Aorta (tissue), 5 donors: ENCODE results near the gene FAM3D. TPM values are rescaled to one million over a fixed set of nuclear protein-coding genes. Genes with fewer than 3 reads are reported as not detected.

ENCODE experiments used
- ATAC-seq: fragments of 200-7000 bp; cut with Tn5 transposase; one replicate; pipeline ENCODE4 v1.9.1; 2022; ENCODE audit warnings: moderate library complexity; ENCODE audit not compliant: low FRiP score
- DNase-seq, 2 donors: peaks; one replicate each; pipeline ENCODE4 v3.0.0-alpha.2; 2020
- H3K27ac ChIP-seq, 2 donors: one replicate each; pipeline ENCODE4 v1.5.1; 2013; ENCODE audit warnings: low read length in 2 of 2, mild to moderate bottlenecking in 2 of 2, moderate library complexity in 2 of 2, control low read depth in 1 of 2, inconsistent platforms in 1 of 2, low read depth in 1 of 2
- H3K27me3 ChIP-seq, 2 donors: one replicate each; pipeline ENCODE4 v1.6.1; 2013; ENCODE audit warnings: control low read depth in 1 of 2, low read length in 1 of 2, mild to moderate bottlenecking in 1 of 2, moderate library complexity in 1 of 2; ENCODE audit not compliant: insufficient read depth in 2 of 2, control insufficient read depth in 1 of 2
- H3K36me3 ChIP-seq, 2 donors: one replicate each; pipeline ENCODE4 v1.6.1; 2013; ENCODE audit warnings: control low read depth in 1 of 2, low read length in 1 of 2, mild to moderate bottlenecking in 1 of 2; ENCODE audit not compliant: insufficient read depth in 2 of 2, control insufficient read depth in 1 of 2
- H3K4me1 ChIP-seq, 2 donors: one replicate each; pipeline ENCODE4 v1.6.1; 2013; ENCODE audit warnings: low read length in 2 of 2, control low read depth in 1 of 2, mild to moderate bottlenecking in 1 of 2, moderate library complexity in 1 of 2; ENCODE audit not compliant: insufficient read depth in 2 of 2, control insufficient read depth in 1 of 2
- H3K4me3 ChIP-seq, 2 donors: one replicate each; pipeline ENCODE4 v1.5.1; 2013; ENCODE audit warnings: low read length in 2 of 2, control low read depth in 1 of 2, mild to moderate bottlenecking in 1 of 2
- H3K9me3 ChIP-seq: one replicate; pipeline ENCODE4 v1.6.1; 2013; ENCODE audit warnings: mild to moderate bottlenecking, low read length; ENCODE audit not compliant: control insufficient read depth
- WGBS, 2 donors: extraction: QIAGEN DNeasy Blood & Tissue Kit; methylation state at CpG; one replicate each; pipeline ENCODE4 v1.1.7; 2013; 5-methylcytosine and 5-hydroxymethylcytosine counted together
- intact Hi-C, 2 donors: fragments of 100-400 bp; cut with DNase I; formaldehyde crosslinking; loops; one replicate each; pipeline versions ENCODE4 v1.14.2 to v1.15.0; 2022
- polyA plus RNA-seq, 2 donors: library from polyadenylated mRNA; stranded (reverse); fragments of 200-250 nt; gene quantifications; one replicate each; pipeline ENCODE4 v1.2.3, GENCODE V29; 2013
- total RNA-seq, 2 donors: library from RNA; stranded (reverse); fragmentation: NEBNext Ultra II Directional; extraction: Animal tissue kit (Norgen Biotek cat#: 25700); gene quantifications; one replicate each; pipeline ENCODE4 v1.2.1, GENCODE V29; 2021
- donor health status: healthy with polysubstance abuse.
- donor health status: Bipolar disorder and iron deficiency.
- donor health status: DM: no; HTN: no; CAD: no.
- donor health status: DM: no; HTN: no; CAD: no.
- donor health status: DM: yes; HTN: yes; CAD: no.

FAM3D gene
- total and polyA plus RNA-seq, 4 donors: 0.54 to 8.8 TPM; not detected in 2

GRCh38 chr3:58591517-58592510 is 74.8 kb downstream of the FAM3D start:
- 64 to 72% methylated on average over 6 of the region's 6 CpGs for WGBS, 2 donors
- no peak for DNase-seq
- H3K4me1 ChIP-seq: no peaks in the 10 kb centered on the region
- H3K4me3 ChIP-seq: no peak overlapping the region
- no peak overlapping the region for H3K27ac ChIP-seq
- no peaks in the 10 kb centered on the region for H3K36me3 ChIP-seq
- H3K27me3 ChIP-seq: no peaks in the 10 kb centered on the region
- H3K9me3 ChIP-seq: no peaks in the 10 kb centered on the region
- intact Hi-C loops: no loop called here
- no peak for ATAC-seq

GRCh38 chr3:58588030-58588614 is 78.5 kb downstream of the FAM3D start:
- no peaks in the 10 kb centered on the region for H3K4me1 ChIP-seq
- DNase-seq (no peak), ATAC-seq (no peak)
- H3K4me3 ChIP-seq: no peak overlapping the region
- intact Hi-C loops: loop anchor here in 1 of 2 donors (5.0 kb wide), 1 partner anchor 39 kb away; no protein-coding TSS in a partner anchor
- no peaks in the 10 kb centered on the region for H3K36me3 ChIP-seq
- no peaks in the 10 kb centered on the region for H3K9me3 ChIP-seq
- no peaks in the 10 kb centered on the region for H3K27me3 ChIP-seq
- H3K27ac ChIP-seq: no peak overlapping the region
- WGBS, 2 donors: 24 to 29% methylated on average over 3 of the region's 3 CpGs

GRCh38 chr3:58586776-58587192 is 79.8 kb downstream of the FAM3D start:
- Histone ChIP-seq H3K4me1 (no peaks in the 10 kb centered on the region), H3K36me3 (no peaks in the 10 kb centered on the region), H3K4me3 (no peak overlapping the region), H3K27ac (no peak overlapping the region), H3K27me3 (no peaks in the 10 kb centered on the region), H3K9me3 (no peaks in the 10 kb centered on the region)
- no peak for DNase-seq
- 3 to 5% methylated on average over 33 to 44 of the region's 44 CpGs for WGBS, 2 donors
- intact Hi-C loops: loop anchor here in 1 of 2 donors (5.0 kb wide), 1 partner anchor 41 kb away; no protein-coding TSS in a partner anchor
- ATAC-seq: peak; percentile 9

DNA sequence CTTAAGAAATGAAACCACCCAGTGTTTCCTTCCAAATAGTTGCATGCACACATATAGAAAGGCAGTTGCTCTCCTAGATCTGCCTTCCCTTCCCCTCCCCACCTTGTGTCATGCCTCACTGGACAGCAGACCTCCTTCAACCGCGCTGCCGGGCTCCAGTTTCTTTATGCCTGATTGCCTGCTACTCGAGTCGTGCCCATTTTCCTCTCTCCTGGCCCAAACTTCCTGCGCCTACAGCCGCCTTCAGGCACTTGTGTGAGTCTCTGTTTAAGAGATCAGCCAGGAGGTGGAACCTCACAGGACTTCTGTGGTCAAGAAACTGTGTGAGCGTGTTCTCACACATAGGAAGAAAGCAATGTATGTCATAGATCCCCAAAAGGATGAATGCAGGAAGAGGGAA is 80.6 kb downstream of the FAM3D start:
- no peaks in the 10 kb centered on the region for H3K36me3 ChIP-seq
- H3K27me3 ChIP-seq: no peaks in the 10 kb centered on the region
- H3K9me3 ChIP-seq: no peaks in the 10 kb centered on the region
- peak overlapping the region; percentile 13 to 32 for H3K4me3 ChIP-seq
- H3K4me1 ChIP-seq: no peaks in the 10 kb centered on the region
- ATAC-seq: no peak
- 36% methylated on average over 8 of the region's 8 CpGs for WGBS, 2 donors
- intact Hi-C loops: loop anchor here in 1 of 2 donors (5.0 kb wide), 1 partner anchor 41 kb away; no protein-coding TSS in a partner anchor
- no peak for DNase-seq
- no peak overlapping the region for H3K27ac ChIP-seq

- H3K27ac ChIP-seq: no peak overlapping the region
- ATAC-seq (peak; percentile 93), DNase-seq (peak; percentile 90 to 95)
- 2 to 3% methylated on average over 46 of the region's 46 CpGs for WGBS, 2 donors
- no peaks in the 10 kb centered on the region for H3K4me1 ChIP-seq
- H3K27me3 ChIP-seq: no peaks in the 10 kb centered on the region
- no peaks in the 10 kb centered on the region for H3K36me3 ChIP-seq
- no peaks in the 10 kb centered on the region for H3K9me3 ChIP-seq
- intact Hi-C loops: loop anchor here in 1 of 2 donors (5.0 kb wide), 1 partner anchor 42 kb away; no protein-coding TSS in a partner anchor
- H3K4me3 ChIP-seq: peak overlapping the region; percentile 32 to 38
These were observed 81.4 kb downstream of the FAM3D start for GRCh38 chr3:58585005-58585786.

GRCh38 chr3:58584690-58585004 is 81.9 kb downstream of the FAM3D start:
- WGBS, 2 donors: 36 to 41% methylated on average over 10 of the region's 10 CpGs
- no peaks in the 10 kb centered on the region for H3K36me3 ChIP-seq
- H3K27me3 ChIP-seq: no peaks in the 10 kb centered on the region
- no peaks in the 10 kb centered on the region for H3K9me3 ChIP-seq
- DNase-seq: no peak
- ATAC-seq: peak; percentile 2
- no peaks in the 10 kb centered on the region for H3K4me1 ChIP-seq
- intact Hi-C loops: loop anchor here in 1 of 2 donors (5.0 kb wide), 1 partner anchor 43 kb away; no protein-coding TSS in a partner anchor
- no peak overlapping the region for H3K27ac ChIP-seq
- H3K4me3 ChIP-seq: peak overlapping the region; percentile 32 to 38

Other genes starting within 250 kb of the FAM3D start
- gene PDHB, start 232.9 kb downstream of the FAM3D start, total RNA-seq: 10 to 100 TPM; 49.0 to 49.9 TPM
- 10 to 100 TPM; 68.4 to 72.7 TPM for gene PDHB, start 232.9 kb downstream of the FAM3D start, polyA plus RNA-seq
- 10 to 100 TPM in 1 of 2 donors, 1 to 10 TPM in 1; 7.9 to 12.8 TPM for gene KCTD6, start 174.7 kb downstream of the FAM3D start, total RNA-seq
- gene KCTD6, start 174.7 kb downstream of the FAM3D start, polyA plus RNA-seq: 10 to 100 TPM in 1 of 2 donors, 1 to 10 TPM in 1; 5.9 to 16.5 TPM
- 10 to 100 TPM; 12.9 to 31.5 TPM for gene ACOX2, start 129.6 kb downstream of the FAM3D start, total RNA-seq
- gene ACOX2, start 129.6 kb downstream of the FAM3D start, polyA plus RNA-seq: 10 to 100 TPM; 10.6 to 68.7 TPM
- gene FAM107A, start 89.4 kb downstream of the FAM3D start, total RNA-seq: 10 to 100 TPM; 10.2 to 23.6 TPM
- 1 to 10 TPM; 3.8 to 5.6 TPM for gene FAM107A, start 89.4 kb downstream of the FAM3D start, polyA plus RNA-seq